Neural progenitor cell (in vitro differentiated cells): ENCODE measurements around the gene GPR87. TPM values are rescaled to one million over a fixed set of nuclear protein-coding genes. Genes with fewer than 3 reads are reported as not detected.

Source experiments
- DNase-seq: peaks from one replicate; pipeline ENCODE4 v3.0.0-alpha.2; 2016; ENCODE audit warnings: low spot score
- H2AFZ ChIP-seq: fragments of 200-600 bp; sonication (generic); replicated peaks from 2 replicates; pipeline ENCODE4 v1.6.1; 2016; ENCODE audit warnings: antibody characterized with exemption
- H3F3A ChIP-seq: fragments of 200-600 bp; sonication (generic); 2 replicates; pipeline ENCODE4 v1.6.1; 2016; ENCODE audit warnings: antibody characterized with exemption, low read depth
- H3K27ac ChIP-seq: fragments of 200-600 bp; sonication (generic); 2 replicates; pipeline ENCODE4 v1.5.1; 2016; ENCODE audit warnings: mild to moderate bottlenecking
- H3K27me3 ChIP-seq: fragments of 200-600 bp; sonication (generic); 2 replicates; pipeline ENCODE4 v1.6.1; 2016; ENCODE audit warnings: mild to moderate bottlenecking, moderate library complexity
- H3K36me3 ChIP-seq: fragments of 200-600 bp; sonication (generic); 2 replicates; pipeline ENCODE4 v1.5.1; 2016
- H3K4me1 ChIP-seq: fragments of 200-600 bp; sonication (generic); 2 replicates; pipeline ENCODE4 v1.6.1; 2016; ENCODE audit warnings: mixed run types
- H3K4me2 ChIP-seq: fragments of 200-600 bp; sonication (generic); 2 replicates; pipeline ENCODE4 v1.6.1; 2016
- H3K4me3 ChIP-seq: fragments of 200-600 bp; sonication (generic); 2 replicates; pipeline ENCODE4 v1.5.1; 2016
- H3K79me2 ChIP-seq: fragments of 200-600 bp; sonication (generic); 2 replicates; pipeline ENCODE4 v1.6.1; 2016; ENCODE audit warnings: low read depth
- H3K9ac ChIP-seq: fragments of 200-600 bp; sonication (generic); 2 replicates; pipeline ENCODE4 v1.6.1; 2016
- H3K9me3 ChIP-seq: fragments of 200-600 bp; sonication (generic); 2 replicates; pipeline ENCODE4 v1.5.1; 2016; ENCODE audit warnings: low read depth
- H4K20me1 ChIP-seq: fragments of 200-600 bp; sonication (generic); 2 replicates; pipeline ENCODE4 v1.6.1; 2016; ENCODE audit warnings: low read depth
- H3K27ac Mint-ChIP-seq: 3 replicates; pipeline ENCODE4 v1.8.0; 2021; ENCODE audit warnings: mixed read lengths
- H3K27me3 Mint-ChIP-seq: 2 replicates; pipeline ENCODE4 v1.8.0; 2022; ENCODE audit warnings: low read depth, mild to moderate bottlenecking, inconsistent platforms, moderate library complexity, mixed read lengths; ENCODE audit not compliant: insufficient read depth
- H3K36me3 Mint-ChIP-seq: 3 replicates; pipeline ENCODE4 v1.8.0; 2021; ENCODE audit warnings: mixed read lengths
- H3K4me1 Mint-ChIP-seq: 3 replicates; pipeline ENCODE4 v1.8.0; 2021; ENCODE audit warnings: mixed read lengths
- H3K4me3 Mint-ChIP-seq: 3 replicates; pipeline ENCODE4 v1.8.0; 2021; ENCODE audit warnings: mild to moderate bottlenecking, moderate library complexity, mixed read lengths
- H3K9me3 Mint-ChIP-seq: 3 replicates; pipeline ENCODE4 v1.8.0; 2020; ENCODE audit warnings: mixed read lengths
- CTCF ChIP-seq: fragments of 200-600 bp; sonication (generic); IDR thresholded peaks from 2 replicates; pipeline ENCODE4 v1.5.1; 2017; ENCODE audit warnings: antibody characterized with exemption, mild to moderate bottlenecking
- EZH2 ChIP-seq: fragments of 200-600 bp; sonication (generic); IDR thresholded peaks from 2 replicates; pipeline ENCODE4 v1.6.1; 2017; ENCODE audit warnings: antibody characterized with exemption, mild to moderate bottlenecking, moderate library complexity
- EZH2phosphoT487 ChIP-seq: fragments of 200-600 bp; sonication (generic); IDR thresholded peaks from 2 replicates; pipeline ENCODE4 v1.6.1; 2017; ENCODE audit warnings: antibody characterized with exemption
- total RNA-seq: library from RNA; depleted of rRNA; stranded (reverse); fragments of >200 nt; gene quantifications from 2 replicates; pipeline ENCODE4 v1.2.3, GENCODE V29; 2015; ENCODE audit warnings: low replicate concordance

The GPR87 gene
- not detected in 2 replicates for total RNA-seq

- Histone ChIP-seq H4K20me1 (no peaks in the 10 kb centered on the region), H3K27ac (peak within 1 kb of the TSS; percentile 7), H3K36me3 (no peaks in the 10 kb centered on the region), H3K4me3 (no peak within 1 kb of the TSS), H3K4me2 (no peak within 1 kb of the TSS), H3K9me3 (no peaks in the 10 kb centered on the region), H3K79me2 (no peaks in the 10 kb centered on the region), H3K27me3 (no peaks in the 10 kb centered on the region), H3K9ac (no peak within 1 kb of the TSS), H3K4me1 (peaks cover 8% of the 10 kb centered on the region), H3F3A (no peaks in the 10 kb centered on the region), H2AFZ (no peak within 1 kb of the TSS)
- no peak for DNase-seq
- no peaks in the 10 kb centered on the region for H3K36me3 Mint-ChIP-seq
- H3K9me3 Mint-ChIP-seq = no peaks in the 10 kb centered on the region
- H3K4me1 Mint-ChIP-seq = peaks cover 3% of the 10 kb centered on the region
- TF ChIP-seq EZH2 (no peak), EZH2phosphoT487 (no peak), CTCF (no peak)
- H3K27ac Mint-ChIP-seq = no peak within 1 kb of the TSS
- no peak within 1 kb of the TSS for H3K4me3 Mint-ChIP-seq
- no peaks in the 10 kb centered on the region for H3K27me3 Mint-ChIP-seq
These were observed at the start of gene GPR87 for GRCh38 chr3:151316267-151316991. TSS of gene GPR87 (minus strand) at chr3:151316820. CDS start at chr3:151300100, 16,720 bp downstream.

GRCh38 chr3:151362751-151363174, 46.1 kb upstream of the GPR87 start:
- H3K4me3 Mint-ChIP-seq = no peak overlapping the region
- Histone ChIP-seq H2AFZ (no peak overlapping the region), H3K79me2 (no peaks in the 10 kb centered on the region), H3K9me3 (no peaks in the 10 kb centered on the region), H3F3A (no peaks in the 10 kb centered on the region), H3K36me3 (peaks cover 4% of the 10 kb centered on the region), H4K20me1 (no peaks in the 10 kb centered on the region), H3K27me3 (no peaks in the 10 kb centered on the region), H3K4me2 (no peak overlapping the region), H3K9ac (no peak overlapping the region), H3K27ac (no peak overlapping the region), H3K4me1 (peaks cover 14% of the 10 kb centered on the region), H3K4me3 (no peak overlapping the region)
- H3K36me3 Mint-ChIP-seq = peaks cover 4% of the 10 kb centered on the region
- DNase-seq = no peak
- H3K4me1 Mint-ChIP-seq = peaks cover 11% of the 10 kb centered on the region
- no peaks in the 10 kb centered on the region for H3K9me3 Mint-ChIP-seq
- no peak overlapping the region for H3K27ac Mint-ChIP-seq
- H3K27me3 Mint-ChIP-seq = no peaks in the 10 kb centered on the region
- TF ChIP-seq EZH2 (no peak), EZH2phosphoT487 (no peak), CTCF (no peak)

GRCh38 chr3:151357463-151357850, 40.8 kb upstream of the GPR87 start:
- no peak for DNase-seq
- no peak overlapping the region for H3K4me3 ChIP-seq
- no peaks in the 10 kb centered on the region for H3K27me3 Mint-ChIP-seq
- no peaks in the 10 kb centered on the region for H3F3A ChIP-seq
- peaks cover 13% of the 10 kb centered on the region for H3K4me1 ChIP-seq
- no peaks in the 10 kb centered on the region for H3K4me1 Mint-ChIP-seq
- TF ChIP-seq EZH2 (no peak), CTCF (no peak), EZH2phosphoT487 (no peak)
- no peaks in the 10 kb centered on the region for H3K9me3 Mint-ChIP-seq
- no peaks in the 10 kb centered on the region for H3K27me3 ChIP-seq
- peaks cover 2% of the 10 kb centered on the region for H3K36me3 Mint-ChIP-seq
- H3K27ac ChIP-seq = peak overlapping the region; percentile 1
- H3K4me2 ChIP-seq = no peak overlapping the region
- no peak overlapping the region for H3K27ac Mint-ChIP-seq
- no peaks in the 10 kb centered on the region for H3K9me3 ChIP-seq
- no peak overlapping the region for H3K4me3 Mint-ChIP-seq
- H3K9ac ChIP-seq = no peak overlapping the region
- no peaks in the 10 kb centered on the region for H4K20me1 ChIP-seq
- H3K79me2 ChIP-seq = no peaks in the 10 kb centered on the region
- H3K36me3 ChIP-seq = peaks cover 14% of the 10 kb centered on the region
- no peak overlapping the region for H2AFZ ChIP-seq
